ENCODE results near the gene MICU1. TPM values are rescaled to one million over a fixed set of nuclear protein-coding genes. Genes with fewer than 3 reads are reported as not detected.
A peak's percentile ranks its signal among the peaks of the same experiment; 100 is the strongest.

MICU1 gene
- polyA plus RNA-seq, 1 experiment: 61.7 TPM

GRCh38 chr10:72375585-72375984, 250.3 kb downstream of the MICU1 start:
- Histone ChIP-seq H3K27me3 (ENCODE audit: control insufficient read depth, insufficient read depth, low read length) (no peaks in the 10 kb centered on the region), H3K9me3 (ENCODE audit: control insufficient read depth, insufficient read depth, low read length) (no peaks in the 10 kb centered on the region), H3K27ac (ENCODE audit: low read depth, low read length) (no peak overlapping the region), H3K4me3 (ENCODE audit: low read depth, low read length) (no peak overlapping the region)
- CTCF ChIA-PET: interaction anchor here (0.7 to 1.5 kb wide), 3 partner anchors 50 to 500 kb away, joined by 3 to 13 read pairs (median 6); no protein-coding TSS in a partner anchor
- DNase-seq (ENCODE audit: low read depth, low spot score): no peak
- POLR2A ChIA-PET: interaction anchor here (0.6 kb wide), 1 partner anchor 683 kb away, joined by 3 read pairs; no protein-coding TSS in a partner anchor
- 0 out of 2 replicates have a peak, but pooled peaks have one; percentile 3 for TF ChIP-seq CTCF (IDR thresholded peaks at IDR 0.05; ENCODE audit: low read depth, low read length)

GRCh38 chr10:72375173-72375572, 250.7 kb downstream of the MICU1 start:
- H3K9me3 ChIP-seq (ENCODE audit: control insufficient read depth, insufficient read depth, low read length): no peaks in the 10 kb centered on the region
- ChIA-PET CTCF (interaction anchor here (0.6 to 1.5 kb wide), 7 partner anchors 51 to 520 kb away, joined by 3 to 13 read pairs (median 5); no protein-coding TSS in a partner anchor), POLR2A (interaction anchor here (0.6 kb wide), 1 partner anchor 683 kb away, joined by 3 read pairs; no protein-coding TSS in a partner anchor)
- no peaks in the 10 kb centered on the region for H3K27me3 ChIP-seq (ENCODE audit: control insufficient read depth, insufficient read depth, low read length)
- DNase-seq (ENCODE audit: low read depth, low spot score): no peak
- 0 out of 2 replicates have a peak, but pooled peaks have one; percentile 3 for TF ChIP-seq CTCF (IDR thresholded peaks at IDR 0.05; ENCODE audit: low read depth, low read length)
- H3K27ac ChIP-seq (ENCODE audit: low read depth, low read length): no peak overlapping the region
- H3K4me3 ChIP-seq (ENCODE audit: low read depth, low read length): no peak overlapping the region

GRCh38 chr10:72370201-72370722, 255.6 kb downstream of the MICU1 start:
- ChIA-PET POLR2A (no interaction called here), CTCF (no interaction called here)
- no peak for TF ChIP-seq CTCF (IDR thresholded peaks at IDR 0.05; ENCODE audit: low read depth, low read length)
- H3K9me3 ChIP-seq (ENCODE audit: control insufficient read depth, insufficient read depth, low read length): no peaks in the 10 kb centered on the region
- no peak for DNase-seq (ENCODE audit: low read depth, low spot score)
- H3K4me3 ChIP-seq (ENCODE audit: low read depth, low read length): no peak overlapping the region
- H3K27ac ChIP-seq (ENCODE audit: low read depth, low read length): no peak overlapping the region
- H3K27me3 ChIP-seq (ENCODE audit: control insufficient read depth, insufficient read depth, low read length): no peaks in the 10 kb centered on the region

GRCh38 chr10:72367301-72367960, 258.4 kb downstream of the MICU1 start:
- TF ChIP-seq CTCF (IDR thresholded peaks at IDR 0.05; ENCODE audit: low read depth, low read length): no peak
- Histone ChIP-seq H3K27ac (ENCODE audit: low read depth, low read length) (peak overlapping the region; percentile 47), H3K4me3 (ENCODE audit: low read depth, low read length) (no peak overlapping the region), H3K9me3 (ENCODE audit: control insufficient read depth, insufficient read depth, low read length) (no peaks in the 10 kb centered on the region), H3K27me3 (ENCODE audit: control insufficient read depth, insufficient read depth, low read length) (no peaks in the 10 kb centered on the region)
- ChIA-PET POLR2A (no interaction called here), CTCF (interaction anchor here (0.8 kb wide), 1 partner anchor 467 kb away, joined by 4 read pairs; no protein-coding TSS in a partner anchor)
- DNase-seq (ENCODE audit: low read depth, low spot score): no peak
